ENCODE data around the gene SFSWAP. TPM values are rescaled to one million over a fixed set of nuclear protein-coding genes. Genes with fewer than 3 reads are reported as not detected.
"Not testable (repeated sequence)": the region's sequence is repeated elsewhere in the genome, so short reads cannot be mapped to it uniquely, and the experiment has no call there.

Gene SFSWAP
- polyA plus RNA-seq, 1 experiment: 12.5 TPM

GRCh38 chr12:131674373-131674772, 36.5 kb upstream of the SFSWAP start:
- ChIA-PET POLR2A (no interaction called here), CTCF (no interaction called here)
- Histone ChIP-seq H3K9me3 (ENCODE audit: control insufficient read depth, insufficient read depth, low read length) (peaks cover 11% of the 10 kb centered on the region; the same call in 1 of the 2 replicates), H3K27ac (ENCODE audit: low read depth, low read length) (no peak overlapping the region), H3K4me3 (ENCODE audit: low read depth, low read length) (no peak overlapping the region), H3K27me3 (ENCODE audit: control insufficient read depth, insufficient read depth, low read length) (peaks cover 3% of the 10 kb centered on the region)
- DNase-seq (ENCODE audit: low read depth, low spot score): no peak
- no peak for TF ChIP-seq CTCF (IDR thresholded peaks at IDR 0.05; ENCODE audit: low read depth, low read length)

GRCh38 chr12:131675126-131676080, 35.5 kb upstream of the SFSWAP start:
- H3K27me3 ChIP-seq (ENCODE audit: control insufficient read depth, insufficient read depth, low read length): peaks cover 3% of the 10 kb centered on the region
- no peak for TF ChIP-seq CTCF (IDR thresholded peaks at IDR 0.05; ENCODE audit: low read depth, low read length)
- no peak for DNase-seq (ENCODE audit: low read depth, low spot score)
- peaks cover 11% of the 10 kb centered on the region; the same call in 1 of the 2 replicates for H3K9me3 ChIP-seq (ENCODE audit: control insufficient read depth, insufficient read depth, low read length)
- CTCF ChIA-PET: no interaction called here
- POLR2A ChIA-PET: no interaction called here
- H3K27ac ChIP-seq (ENCODE audit: low read depth, low read length): no peak overlapping the region
- no peak overlapping the region for H3K4me3 ChIP-seq (ENCODE audit: low read depth, low read length)

- ChIA-PET POLR2A (no interaction called here), CTCF (no interaction called here)
- peaks cover 3% of the 10 kb centered on the region for H3K27me3 ChIP-seq (ENCODE audit: control insufficient read depth, insufficient read depth, low read length)
- no peak overlapping the region for H3K27ac ChIP-seq (ENCODE audit: low read depth, low read length)
- DNase-seq (ENCODE audit: low read depth, low spot score): no peak
- H3K4me3 ChIP-seq (ENCODE audit: low read depth, low read length): no peak overlapping the region
- TF ChIP-seq CTCF (IDR thresholded peaks at IDR 0.05; ENCODE audit: low read depth, low read length): no peak
- peaks cover 11% of the 10 kb centered on the region; the same call in 1 of the 2 replicates for H3K9me3 ChIP-seq (ENCODE audit: control insufficient read depth, insufficient read depth, low read length)
Observed at GRCh38 chr12:131676544-131676943, 34.3 kb upstream of the SFSWAP start.

GRCh38 chr12:131677067-131677466, 33.8 kb upstream of the SFSWAP start:
- POLR2A ChIA-PET; DNase-seq (ENCODE audit: low read depth, low spot score); H3K4me3 ChIP-seq (ENCODE audit: low read depth, low read length); H3K27me3 ChIP-seq (ENCODE audit: control insufficient read depth, insufficient read depth, low read length); CTCF ChIA-PET; H3K27ac ChIP-seq (ENCODE audit: low read depth, low read length): not testable (repeated sequence)
- peaks cover 11% of the 10 kb centered on the region; the same call in 1 of the 2 replicates for H3K9me3 ChIP-seq (ENCODE audit: control insufficient read depth, insufficient read depth, low read length)

GRCh38 chr12:131677699-131678098, 33.2 kb upstream of the SFSWAP start:
- no peak overlapping the region for H3K4me3 ChIP-seq (ENCODE audit: low read depth, low read length)
- no peak for TF ChIP-seq CTCF (IDR thresholded peaks at IDR 0.05; ENCODE audit: low read depth, low read length)
- DNase-seq (ENCODE audit: low read depth, low spot score): no peak
- no peak overlapping the region for H3K27ac ChIP-seq (ENCODE audit: low read depth, low read length)
- CTCF ChIA-PET: no interaction called here
- H3K27me3 ChIP-seq (ENCODE audit: control insufficient read depth, insufficient read depth, low read length): no peaks in the 10 kb centered on the region
- POLR2A ChIA-PET: no interaction called here
- H3K9me3 ChIP-seq (ENCODE audit: control insufficient read depth, insufficient read depth, low read length): peaks cover 11% of the 10 kb centered on the region; the same call in 1 of the 2 replicates

- H3K27me3 ChIP-seq (ENCODE audit: control insufficient read depth, insufficient read depth, low read length); CTCF ChIA-PET; H3K27ac ChIP-seq (ENCODE audit: low read depth, low read length); POLR2A ChIA-PET; H3K4me3 ChIP-seq (ENCODE audit: low read depth, low read length); DNase-seq (ENCODE audit: low read depth, low spot score): not testable (repeated sequence)
- peaks cover 16% of the 10 kb centered on the region; the same call in 1 of the 2 replicates for H3K9me3 ChIP-seq (ENCODE audit: control insufficient read depth, insufficient read depth, low read length)
Observed at GRCh38 chr12:131678389-131679181, 32.3 kb upstream of the SFSWAP start.

GRCh38 chr12:131679186-131679585, 31.7 kb upstream of the SFSWAP start:
- DNase-seq (ENCODE audit: low read depth, low spot score); H3K27ac ChIP-seq (ENCODE audit: low read depth, low read length); H3K27me3 ChIP-seq (ENCODE audit: control insufficient read depth, insufficient read depth, low read length); POLR2A ChIA-PET; H3K4me3 ChIP-seq (ENCODE audit: low read depth, low read length); CTCF ChIA-PET: not testable (repeated sequence)
- peaks cover 22% of the 10 kb centered on the region; the same call in 1 of the 2 replicates for H3K9me3 ChIP-seq (ENCODE audit: control insufficient read depth, insufficient read depth, low read length)

- CTCF ChIA-PET; DNase-seq (ENCODE audit: low read depth, low spot score); POLR2A ChIA-PET; H3K27me3 ChIP-seq (ENCODE audit: control insufficient read depth, insufficient read depth, low read length); H3K27ac ChIP-seq (ENCODE audit: low read depth, low read length); H3K4me3 ChIP-seq (ENCODE audit: low read depth, low read length): not testable (repeated sequence)
- H3K9me3 ChIP-seq (ENCODE audit: control insufficient read depth, insufficient read depth, low read length): peaks cover 20% of the 10 kb centered on the region; the same call in 1 of the 2 replicates
Observed at GRCh38 chr12:131679816-131680215, 31.1 kb upstream of the SFSWAP start.
